Measurements from ENCODE around the gene ETNK2. TPM values are rescaled to one million over a fixed set of nuclear protein-coding genes. Genes with fewer than 3 reads are reported as not detected.

The ETNK2 gene
- total and polyA plus RNA-seq, 2 of the 8 experiments (the other 6 are each of a cell fraction or from before 2014, with no cell fraction given), result 20.1 to 26.7 TPM

GRCh38 chr1:204178487-204179281 is 26.8 kb upstream of the ETNK2 start:
- H3K56ac ChIP-seq (replicated peaks; ENCODE audit: insufficient read length, low read depth, low read length), result no peak overlapping the region
- no peak overlapping the region for H3K18ac ChIP-seq (ENCODE audit: extremely low read depth, low read length)
- H2BK120ac ChIP-seq (replicated peaks; ENCODE audit: low read depth, low read length), result no peak overlapping the region
- no peak for TF ChIP-seq HDAC2 (IDR thresholded peaks at IDR 0.05; ENCODE audit: borderline replicate concordance in 1 of 2, low read depth in 2 of 2, low read length in 2 of 2)
- TF ChIP-seq RAD21 (IDR thresholded peaks at IDR 0.05 in 1 of 2, conservative IDR thresholded peaks at IDR 0.05 in 1 of 2; ENCODE audit: low read depth in 2 of 2, low read length in 2 of 2), result no peak
- no peak for TF ChIP-seq NRF1 (IDR thresholded peaks at IDR 0.05; ENCODE audit: low read depth, low read length)
- no peak for TF ChIP-seq EGR1 (IDR thresholded peaks at IDR 0.05; ENCODE audit: borderline replicate concordance, low read depth, low read length)
- TF ChIP-seq KDM1A (IDR thresholded peaks at IDR 0.05; ENCODE audit: borderline replicate concordance, low read length), result no peak
- TF ChIP-seq CTCF (IDR thresholded peaks at IDR 0.05; ENCODE audit: control extremely low read depth in 1 of 3, insufficient read depth in 1 of 3, low read depth in 1 of 3, low read length in 3 of 3), result no peak
- no peak for TF ChIP-seq CTBP2 (IDR thresholded peaks at IDR 0.05; ENCODE audit: borderline replicate concordance, insufficient read depth, insufficient read length, low read length)
- no peaks in the 10 kb centered on the region for H3K23me2 ChIP-seq (ENCODE audit: low read depth, low read length)
- DNase-seq (ENCODE audit: low read depth in 1 of 2, low spot score in 2 of 2), result no peak
- H3K27ac ChIP-seq (ENCODE audit: low read depth, low read length), result no peak overlapping the region
- H2BK12ac ChIP-seq (ENCODE audit: low read depth, low read length), result no peak overlapping the region
- no peak overlapping the region for H4K5ac ChIP-seq (ENCODE audit: insufficient read length, low read depth, low read length)
- H2BK15ac ChIP-seq (ENCODE audit: low read length), result no peak overlapping the region
- H3K27me3 ChIP-seq (replicated peaks in 1 of 4; ENCODE audit: control insufficient read depth in 3 of 4, extremely low read depth in 1 of 4, insufficient read depth in 3 of 4, low read length in 3 of 4), result 0 out of 7 replicates have a peak, but pooled peaks cover 0 to 2% (median 0%) of the 10 kb centered on the region in 4 experiments
- ChIA-PET POLR2A (ENCODE audit: partially characterized antibody) (interaction anchor here (0.5 to 1.5 kb wide), 2 partner anchors 10 to 220 kb away, joined by 3 to 5 read pairs; no protein-coding TSS in a partner anchor), CTCF (ENCODE audit: partially characterized antibody) (interaction anchor here (0.6 to 10.6 kb wide), 8 partner anchors 11 to 307 kb away, joined by 3 to 106 read pairs (median 10); no protein-coding TSS in a partner anchor)
- no peaks in the 10 kb centered on the region for H3K4me1 ChIP-seq (replicated peaks in 1 of 4; ENCODE audit: control insufficient read depth in 3 of 4, insufficient read depth in 4 of 4, low read length in 3 of 4)
- H3K36me3 ChIP-seq (ENCODE audit: control insufficient read depth in 2 of 4, insufficient read depth in 4 of 4, low read length in 3 of 4), result no peaks in the 10 kb centered on the region
- no peak overlapping the region for H4K8ac ChIP-seq (ENCODE audit: extremely low read depth, insufficient read depth, low read length)
- no peak overlapping the region for H3K4me3 ChIP-seq (ENCODE audit: extremely low read depth in 1 of 4, insufficient read depth in 2 of 4, low read depth in 3 of 4, low read length in 4 of 4)
- no peak overlapping the region for H2BK20ac ChIP-seq (ENCODE audit: low read length)
- no peaks in the 10 kb centered on the region for H4K20me1 ChIP-seq (replicated peaks in 1 of 2; ENCODE audit: control insufficient read depth in 1 of 2, insufficient read depth in 2 of 2, low read length in 2 of 2)
- H3K23ac ChIP-seq (ENCODE audit: insufficient read length), result no peak overlapping the region
- H3K4me2 ChIP-seq (ENCODE audit: insufficient read depth in 1 of 2, low read depth in 2 of 2, low read length in 2 of 2), result no peak overlapping the region
- no peak overlapping the region for H2AK5ac ChIP-seq (ENCODE audit: low read depth, low read length)
- H2AFZ ChIP-seq (ENCODE audit: low read length), result no peak overlapping the region
- H3K9me3 ChIP-seq (ENCODE audit: insufficient read depth in 2 of 2, low read depth in 1 of 2, low read length in 1 of 2), result no peaks in the 10 kb centered on the region
- H3K79me2 ChIP-seq (ENCODE audit: control insufficient read depth in 1 of 2, insufficient read depth in 2 of 2, low read length in 2 of 2), result no peaks in the 10 kb centered on the region
- H3K4ac ChIP-seq (replicated peaks; ENCODE audit: insufficient read length, low read depth, low read length), result no peak overlapping the region
- no peak overlapping the region for H4K91ac ChIP-seq (replicated peaks; ENCODE audit: insufficient read length, low read length)
- no peaks in the 10 kb centered on the region for H3K79me1 ChIP-seq (ENCODE audit: low read depth, low read length)
- FAIRE-seq, result no peak
- H2BK5ac ChIP-seq (ENCODE audit: low read depth, low read length), result no peak overlapping the region
- no peak overlapping the region for H3K9ac ChIP-seq (replicated peaks in 1 of 4; ENCODE audit: extremely low read depth in 1 of 4, low read depth in 3 of 4, low read length in 3 of 4)
- WGBS, 2 experiments (ENCODE audit: extremely low coverage in 1 of 2, insufficient coverage in 1 of 2, insufficient read length in 1 of 2, insufficient replicate concordance in 2 of 2, low coverage in 1 of 2, low lambda C conversion rate in 2 of 2, missing lambda C conversion rate in 1 of 2), result 90% methylated on average over 7 of the region's 7 CpGs; no CpG with 5 or more reads in 1 of the 2 experiments
- H3K14ac ChIP-seq (ENCODE audit: insufficient read length), result no peak overlapping the region
